HG02678 (cell line): ENCODE measurements around the gene ATG14.
"Not testable (repeated sequence)": the region's sequence is repeated elsewhere in the genome, so short reads cannot be mapped to it uniquely, and the experiment has no call there.

Experiments
- ATAC-seq: cut with Tn5 transposase; IDR thresholded peaks from one replicate; pipeline ENCODE4 v1.9.1; 2021; ENCODE audit warnings: mild to moderate bottlenecking, moderate library complexity; ENCODE audit not compliant: unreplicated experiment

ATG14 gene

DNA sequence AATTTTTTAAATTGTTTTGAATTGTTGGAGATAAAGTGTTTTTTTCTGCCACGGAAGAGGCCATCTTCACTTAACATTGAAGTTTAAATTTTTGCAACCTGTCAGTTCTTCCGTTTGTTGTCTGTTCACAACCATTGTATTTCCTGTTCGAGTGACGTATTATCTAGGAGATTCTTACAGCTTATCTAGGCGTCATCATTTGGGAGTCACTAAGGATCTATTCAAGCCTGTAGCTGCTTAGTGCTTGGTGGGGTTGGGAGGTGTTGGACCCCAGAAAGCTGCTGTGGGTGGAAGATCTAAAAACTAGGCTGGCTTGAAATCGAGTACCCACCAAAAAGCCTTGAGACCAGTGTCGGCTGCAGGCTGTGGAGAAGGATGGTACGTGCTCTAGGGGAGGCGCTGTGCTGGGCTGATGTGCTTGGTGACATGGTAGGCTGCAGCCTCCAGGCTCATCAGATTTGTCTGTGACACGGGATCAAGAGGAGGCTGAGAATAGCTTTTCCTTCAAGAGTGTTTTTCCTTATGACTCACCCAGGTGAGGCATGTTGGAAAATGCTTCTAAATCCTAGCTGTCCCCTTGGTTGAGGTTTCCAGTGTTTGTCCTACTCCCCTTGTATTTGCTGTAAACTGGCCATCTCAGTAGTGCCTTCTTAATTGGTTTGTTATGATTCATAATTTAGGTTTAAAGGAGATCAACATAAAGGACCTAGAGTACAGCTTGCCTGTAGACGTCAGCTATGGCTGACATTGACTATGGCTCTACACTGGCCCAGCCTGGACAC lies 57.8 kb downstream of the ATG14 start:
- ATAC-seq: no peak

DNA sequence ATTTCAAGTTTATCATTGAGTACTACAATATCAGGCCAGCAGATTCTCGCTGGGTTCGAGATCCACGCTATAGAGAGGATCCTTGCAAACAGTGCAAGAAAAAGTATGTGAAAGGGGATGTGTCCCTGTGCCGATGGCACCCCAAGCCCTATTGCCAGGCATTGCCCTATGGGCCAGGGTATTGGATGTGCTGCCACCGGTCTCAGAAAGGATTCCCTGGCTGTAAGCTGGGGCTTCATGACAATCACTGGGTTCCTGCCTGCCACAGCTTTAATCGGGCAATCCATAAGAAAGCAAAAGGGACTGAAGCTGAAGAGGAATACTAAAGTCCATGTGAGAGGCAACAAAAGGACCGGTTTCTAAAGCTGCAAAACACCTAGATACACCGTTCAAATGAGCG lies 59.4 kb downstream of the ATG14 start:
- no peak for ATAC-seq

DNA sequence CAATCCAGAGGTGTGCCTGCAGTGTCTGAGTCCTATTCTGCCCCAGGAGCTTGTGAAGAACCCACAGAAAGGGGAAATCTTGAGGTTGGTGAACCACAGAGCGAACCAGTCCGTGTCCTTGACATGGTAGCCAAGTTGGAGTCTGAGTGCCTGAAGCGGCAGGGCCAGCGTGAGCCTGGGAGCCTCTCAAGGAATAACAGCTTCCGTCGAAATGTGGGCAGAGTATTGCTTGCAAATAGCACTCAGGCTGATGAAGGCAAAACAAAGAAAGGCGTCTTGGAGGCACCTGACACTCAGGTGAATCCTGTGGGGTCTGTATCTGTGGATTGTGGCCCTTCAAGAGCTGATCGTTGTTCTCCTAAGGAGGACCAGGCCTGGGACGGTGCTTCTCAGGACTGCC lies 60.5 kb downstream of the ATG14 start:
- ATAC-seq: no peak

DNA sequence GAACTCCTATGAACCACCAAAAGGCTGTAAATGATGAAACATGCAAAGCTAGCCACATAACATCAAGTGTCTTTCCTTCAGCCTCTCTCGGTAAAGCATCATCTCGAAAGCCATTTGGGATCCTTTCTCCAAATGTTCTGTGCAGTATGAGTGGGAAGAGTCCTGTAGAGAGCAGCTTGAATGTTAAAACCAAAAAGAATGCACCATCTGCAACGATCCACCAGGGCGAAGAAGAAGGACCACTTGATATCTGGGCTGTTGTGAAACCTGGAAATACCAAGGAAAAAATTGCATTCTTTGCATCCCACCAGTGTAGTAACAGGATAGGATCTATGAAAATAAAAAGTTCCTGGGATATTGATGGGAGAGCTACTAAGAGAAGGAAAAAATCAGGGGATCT lies 61.2 kb downstream of the ATG14 start:
- ATAC-seq: no peak

GRCh38 chr14:55349565-55349964 lies 62.1 kb downstream of the ATG14 start:
- no peak for ATAC-seq

GRCh38 chr14:55348766-55349453 lies 62.7 kb downstream of the ATG14 start:
- ATAC-seq: no peak

GRCh38 chr14:55347748-55348147 lies 63.9 kb downstream of the ATG14 start:
- no peak for ATAC-seq

- no peak for ATAC-seq
Measured at GRCh38 chr14:55347040-55347439, 64.6 kb downstream of the ATG14 start.

GRCh38 chr14:55344582-55345163 lies 67.0 kb downstream of the ATG14 start:
- not testable (repeated sequence) for ATAC-seq

GRCh38 chr14:55341781-55342180 lies 69.8 kb downstream of the ATG14 start:
- ATAC-seq: no peak

- ATAC-seq: no peak
Measured at GRCh38 chr14:55340482-55340881, 71.1 kb downstream of the ATG14 start.

GRCh38 chr14:55339770-55340169 lies 71.9 kb downstream of the ATG14 start:
- ATAC-seq: peak; percentile 85

DNA sequence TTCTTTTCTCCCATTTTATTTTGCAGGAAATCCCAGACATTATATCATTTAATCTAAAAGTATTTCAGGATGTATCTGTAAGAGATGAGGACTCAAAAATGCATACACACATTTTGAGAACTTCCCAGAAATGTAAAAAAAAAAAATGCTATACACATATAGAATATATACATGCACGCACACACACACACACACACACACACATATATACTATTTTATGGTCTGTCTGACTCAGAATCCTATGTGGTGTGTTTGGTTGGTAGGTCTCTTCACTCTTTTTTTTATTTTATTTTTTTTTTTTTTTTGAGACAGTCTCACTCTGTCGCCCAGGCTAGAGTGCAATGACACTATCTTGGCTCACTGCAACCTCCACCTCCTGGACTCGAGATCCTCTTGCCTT lies 74.9 kb downstream of the ATG14 start:
- ATAC-seq: no peak

DNA sequence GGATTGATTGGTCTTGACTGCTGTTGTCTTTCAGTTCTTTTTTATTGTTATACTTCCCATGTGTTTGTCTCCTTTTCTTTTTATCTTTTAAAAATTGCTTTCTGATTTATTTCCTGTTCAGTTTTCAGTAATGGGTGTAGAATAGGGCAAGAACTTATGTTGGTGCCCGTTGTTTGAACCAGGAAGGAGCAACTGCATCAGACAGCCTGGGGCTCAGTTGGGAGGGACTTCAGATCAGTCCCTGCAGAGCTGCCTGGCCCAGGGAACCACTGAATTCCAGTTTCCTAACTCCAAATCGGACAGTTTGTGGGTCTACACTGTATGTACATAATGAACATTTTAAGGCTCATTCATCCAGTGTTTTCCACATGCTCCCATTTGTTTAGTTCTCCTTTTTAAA lies 75.5 kb downstream of the ATG14 start:
- no peak for ATAC-seq

DNA sequence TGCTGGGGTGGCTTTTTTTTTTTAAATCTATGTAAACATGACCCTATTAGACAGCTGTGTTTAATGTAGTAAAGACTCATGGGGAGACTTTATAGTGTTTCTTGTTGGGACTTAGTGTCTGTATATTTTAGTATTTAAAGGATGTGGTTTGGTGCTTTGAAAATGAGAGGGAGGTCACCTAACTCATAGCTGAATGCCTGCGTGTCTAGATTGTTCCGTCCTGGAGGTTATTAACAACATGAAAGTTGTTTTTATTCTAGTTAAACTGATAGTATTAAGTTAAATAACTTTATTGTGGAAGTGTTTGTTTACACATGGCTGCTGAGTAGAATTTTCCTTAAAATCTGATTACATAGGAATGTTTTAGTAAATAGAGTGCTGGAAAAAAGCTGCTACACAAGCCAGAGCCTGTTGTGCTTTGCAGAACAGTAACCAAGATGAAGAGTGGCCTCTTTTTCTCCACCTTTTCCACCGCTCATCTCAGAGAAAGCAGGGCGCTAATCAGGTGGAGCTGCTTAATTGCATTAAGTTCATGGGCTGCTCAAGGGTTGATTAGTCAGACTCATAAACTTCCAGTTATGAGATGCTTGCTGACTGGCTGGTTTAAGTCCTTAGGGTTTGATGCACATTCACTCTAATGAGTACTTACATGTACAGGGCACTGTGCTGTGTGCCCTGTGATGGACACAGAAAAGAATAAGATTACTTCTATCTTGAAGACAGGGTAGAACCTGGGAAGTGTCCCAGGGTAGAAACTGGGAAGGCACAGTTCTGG lies 77.7 kb downstream of the ATG14 start:
- peak; percentile 71 for ATAC-seq

- peak; percentile 55 for ATAC-seq
Measured at GRCh38 chr14:55332654-55333570, 78.7 kb downstream of the ATG14 start.

GRCh38 chr14:55329999-55330710 lies 81.5 kb downstream of the ATG14 start:
- no peak for ATAC-seq

GRCh38 chr14:55328317-55328716 lies 83.3 kb downstream of the ATG14 start:
- no peak for ATAC-seq

GRCh38 chr14:55327179-55327578 lies 84.5 kb downstream of the ATG14 start:
- peak; percentile 72 for ATAC-seq

- ATAC-seq: no peak
Measured at GRCh38 chr14:55324812-55325211, 86.8 kb downstream of the ATG14 start.
